Retinal pigment epithelial cell (primary cell): ENCODE measurements around the gene SYT5.

Source experiments
- DNase-seq: peaks from one replicate; pipeline ENCODE4 v3.0.0-alpha.2; 2010; ENCODE audit warnings: low read depth
- H3K4me3 ChIP-seq: 2 replicates; pipeline ENCODE4 v1.5.1; 2011; ENCODE audit warnings: mild to moderate bottlenecking, low read length, control low read depth, moderate library complexity
- TF ChIP-seq, protein P1 (sequence below): conservative IDR thresholded peaks from 2 replicates; pipeline ENCODE4 v1.5.1; 2011; ENCODE audit warnings: low read depth, low read length, control low read depth, inconsistent platforms

Gene SYT5

DNA sequence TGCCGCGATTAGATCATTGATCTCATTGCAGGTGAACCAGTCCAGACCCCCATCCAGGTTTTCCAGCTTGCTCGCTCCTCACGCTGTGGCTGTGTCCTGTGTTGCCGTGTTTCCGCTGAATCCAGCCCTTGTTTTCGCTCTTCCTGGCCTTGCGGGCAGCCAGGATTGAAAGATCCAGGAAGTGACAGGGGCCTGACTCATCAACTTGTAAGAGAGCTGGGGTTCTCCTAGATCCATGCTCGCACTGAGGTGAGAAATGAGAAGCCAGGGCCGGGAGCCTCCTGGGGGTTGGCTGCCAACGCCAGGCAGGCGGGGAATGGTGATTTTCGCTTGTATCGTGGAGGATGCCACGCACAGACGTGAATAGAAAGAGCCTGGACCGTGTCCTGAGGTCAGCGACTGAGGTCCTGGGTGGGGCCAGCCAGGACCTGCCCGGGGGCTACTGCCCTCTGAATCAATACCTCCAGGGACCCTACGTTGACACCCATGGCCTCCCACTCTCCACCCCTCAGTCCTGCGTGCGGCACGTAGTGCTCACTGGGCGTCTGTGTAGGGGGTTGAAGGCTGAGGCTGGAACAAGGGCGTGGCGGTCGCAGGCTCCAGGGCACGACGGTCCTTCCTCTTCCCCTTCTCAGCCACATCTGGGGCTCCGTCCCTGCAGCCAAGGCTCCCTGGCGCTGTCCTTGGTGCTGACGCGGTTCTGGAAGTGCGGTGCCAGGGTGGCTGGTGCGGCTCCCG lies 36.5 kb upstream of the SYT5 start:
- TF ChIP-seq, protein P1, sequence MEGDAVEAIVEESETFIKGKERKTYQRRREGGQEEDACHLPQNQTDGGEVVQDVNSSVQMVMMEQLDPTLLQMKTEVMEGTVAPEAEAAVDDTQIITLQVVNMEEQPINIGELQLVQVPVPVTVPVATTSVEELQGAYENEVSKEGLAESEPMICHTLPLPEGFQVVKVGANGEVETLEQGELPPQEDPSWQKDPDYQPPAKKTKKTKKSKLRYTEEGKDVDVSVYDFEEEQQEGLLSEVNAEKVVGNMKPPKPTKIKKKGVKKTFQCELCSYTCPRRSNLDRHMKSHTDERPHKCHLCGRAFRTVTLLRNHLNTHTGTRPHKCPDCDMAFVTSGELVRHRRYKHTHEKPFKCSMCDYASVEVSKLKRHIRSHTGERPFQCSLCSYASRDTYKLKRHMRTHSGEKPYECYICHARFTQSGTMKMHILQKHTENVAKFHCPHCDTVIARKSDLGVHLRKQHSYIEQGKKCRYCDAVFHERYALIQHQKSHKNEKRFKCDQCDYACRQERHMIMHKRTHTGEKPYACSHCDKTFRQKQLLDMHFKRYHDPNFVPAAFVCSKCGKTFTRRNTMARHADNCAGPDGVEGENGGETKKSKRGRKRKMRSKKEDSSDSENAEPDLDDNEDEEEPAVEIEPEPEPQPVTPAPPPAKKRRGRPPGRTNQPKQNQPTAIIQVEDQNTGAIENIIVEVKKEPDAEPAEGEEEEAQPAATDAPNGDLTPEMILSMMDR, result no peak
- peak overlapping the region; percentile 50 for H3K4me3 ChIP-seq
- DNase-seq, result peak; percentile 97

- no peak for DNase-seq
- TF ChIP-seq, protein P1, result no peak
Measured at GRCh38 chr19:55213547-55213946, 33.5 kb upstream of the SYT5 start.

GRCh38 chr19:55212447-55212846 lies 32.4 kb upstream of the SYT5 start:
- H3K4me3 ChIP-seq, result no peak overlapping the region
- TF ChIP-seq, protein P1, result peak; percentile 27
- no peak for DNase-seq

More at GRCh38 chr19:55213547-55213946, 33.5 kb upstream of the SYT5 start:
- no peak overlapping the region for H3K4me3 ChIP-seq

- TF ChIP-seq, protein P1, result no peak
- peak; percentile 91 for DNase-seq
- no peak overlapping the region for H3K4me3 ChIP-seq
Measured at GRCh38 chr19:55209693-55210472, 29.8 kb upstream of the SYT5 start.

GRCh38 chr19:55208880-55209692 lies 29.0 kb upstream of the SYT5 start, which contains the start of gene PTPRH:
TSS of gene PTPRH (minus strand) at chr19:55209501. CDS start at chr19:55209433, 68 bp downstream.
- no peak within 1 kb of the TSS for H3K4me3 ChIP-seq
- TF ChIP-seq, protein P1, result no peak
- no peak for DNase-seq

- H3K4me3 ChIP-seq, result peak overlapping the region; percentile 44
- TF ChIP-seq, protein P1, result no peak
- peak; percentile 89 for DNase-seq
Measured at GRCh38 chr19:55206664-55207500, 26.8 kb upstream of the SYT5 start.
